ENCODE data around the gene PTPN14.
"Not testable (repeated sequence)": the region's sequence is repeated elsewhere in the genome, so short reads cannot be mapped to it uniquely, and the experiment has no call there.

PTPN14 gene

GRCh38 chr1:214394569-214394968, 156.8 kb downstream of the PTPN14 start:
- not testable (repeated sequence) for DNase-seq (ENCODE audit: low read depth)

- no peak for DNase-seq (ENCODE audit: low read depth)
Measured at GRCh38 chr1:214393086-214393485, 158.3 kb downstream of the PTPN14 start.

GRCh38 chr1:214391873-214392645, 159.3 kb downstream of the PTPN14 start:
- DNase-seq (ENCODE audit: low read depth): no peak

GRCh38 chr1:214389734-214390133, 161.7 kb downstream of the PTPN14 start:
- DNase-seq (ENCODE audit: low read depth): no peak

GRCh38 chr1:214386747-214387146, 164.7 kb downstream of the PTPN14 start:
- DNase-seq (ENCODE audit: low read depth): no peak

GRCh38 chr1:214386333-214386732, 165.1 kb downstream of the PTPN14 start:
- no peak for DNase-seq (ENCODE audit: low read depth)

GRCh38 chr1:214385428-214385827, 166.0 kb downstream of the PTPN14 start:
- no peak for DNase-seq (ENCODE audit: low read depth)

- no peak for DNase-seq (ENCODE audit: low read depth)
Measured at GRCh38 chr1:214384373-214385079, 166.9 kb downstream of the PTPN14 start.

GRCh38 chr1:214383381-214384372, 167.7 kb downstream of the PTPN14 start:
- DNase-seq (ENCODE audit: low read depth): no peak

- DNase-seq (ENCODE audit: low read depth): no peak
Measured at GRCh38 chr1:214380986-214381695, 170.3 kb downstream of the PTPN14 start.

- DNase-seq (ENCODE audit: low read depth): no peak
Measured at GRCh38 chr1:214380396-214380795, 171.0 kb downstream of the PTPN14 start.

- no peak for DNase-seq (ENCODE audit: low read depth)
Measured at GRCh38 chr1:214379236-214379970, 172.0 kb downstream of the PTPN14 start.

GRCh38 chr1:214378492-214378891, 172.9 kb downstream of the PTPN14 start:
- DNase-seq (ENCODE audit: low read depth): no peak

- DNase-seq (ENCODE audit: low read depth): no peak
Measured at GRCh38 chr1:214377886-214378285, 173.5 kb downstream of the PTPN14 start.

GRCh38 chr1:214377485-214377884, 173.9 kb downstream of the PTPN14 start:
- no peak for DNase-seq (ENCODE audit: low read depth)

GRCh38 chr1:214372092-214372491, 179.3 kb downstream of the PTPN14 start:
- DNase-seq (ENCODE audit: low read depth): no peak

- DNase-seq (ENCODE audit: low read depth): no peak
Measured at GRCh38 chr1:214370615-214371014, 180.8 kb downstream of the PTPN14 start.

GRCh38 chr1:214369364-214369763, 182.0 kb downstream of the PTPN14 start:
- no peak for DNase-seq (ENCODE audit: low read depth)

GRCh38 chr1:214367841-214368240, 183.6 kb downstream of the PTPN14 start:
- DNase-seq (ENCODE audit: low read depth): no peak

GRCh38 chr1:214364786-214365295, 186.6 kb downstream of the PTPN14 start:
- DNase-seq (ENCODE audit: low read depth): no peak

- DNase-seq (ENCODE audit: low read depth): no peak
Measured at GRCh38 chr1:214364386-214364785, 187.0 kb downstream of the PTPN14 start.
